HG02885 (cell line): ENCODE data around the gene EXD2.
A peak's percentile ranks its signal among the peaks of the same experiment; 100 is the strongest.

Experiments used
- ATAC-seq: cut with Tn5 transposase; IDR thresholded peaks from one replicate; pipeline ENCODE4 v1.9.1; 2021; ENCODE audit warnings: mild to moderate bottlenecking; ENCODE audit not compliant: unreplicated experiment, poor library complexity

EXD2 gene

DNA sequence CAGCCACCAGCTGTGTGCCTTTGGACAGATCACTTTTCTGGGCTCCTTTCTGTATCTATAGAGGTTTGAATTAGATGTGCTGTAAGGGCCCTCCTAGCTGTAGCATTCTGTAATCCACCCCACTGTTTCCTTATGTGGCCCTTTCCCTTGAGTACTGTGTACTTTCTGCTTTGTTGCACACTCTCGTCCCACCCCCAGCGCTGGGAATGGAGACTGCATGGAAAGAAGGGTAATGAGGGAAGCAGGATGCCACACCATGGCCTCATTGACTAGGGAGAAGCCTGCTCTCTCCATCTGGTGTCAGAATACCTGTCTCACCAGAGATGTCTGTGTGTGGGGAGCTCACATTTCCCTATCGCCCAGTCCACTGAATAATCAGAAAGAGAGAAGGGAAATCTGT lies 55.0 kb downstream of the EXD2 start:
- ATAC-seq, result no peak

DNA sequence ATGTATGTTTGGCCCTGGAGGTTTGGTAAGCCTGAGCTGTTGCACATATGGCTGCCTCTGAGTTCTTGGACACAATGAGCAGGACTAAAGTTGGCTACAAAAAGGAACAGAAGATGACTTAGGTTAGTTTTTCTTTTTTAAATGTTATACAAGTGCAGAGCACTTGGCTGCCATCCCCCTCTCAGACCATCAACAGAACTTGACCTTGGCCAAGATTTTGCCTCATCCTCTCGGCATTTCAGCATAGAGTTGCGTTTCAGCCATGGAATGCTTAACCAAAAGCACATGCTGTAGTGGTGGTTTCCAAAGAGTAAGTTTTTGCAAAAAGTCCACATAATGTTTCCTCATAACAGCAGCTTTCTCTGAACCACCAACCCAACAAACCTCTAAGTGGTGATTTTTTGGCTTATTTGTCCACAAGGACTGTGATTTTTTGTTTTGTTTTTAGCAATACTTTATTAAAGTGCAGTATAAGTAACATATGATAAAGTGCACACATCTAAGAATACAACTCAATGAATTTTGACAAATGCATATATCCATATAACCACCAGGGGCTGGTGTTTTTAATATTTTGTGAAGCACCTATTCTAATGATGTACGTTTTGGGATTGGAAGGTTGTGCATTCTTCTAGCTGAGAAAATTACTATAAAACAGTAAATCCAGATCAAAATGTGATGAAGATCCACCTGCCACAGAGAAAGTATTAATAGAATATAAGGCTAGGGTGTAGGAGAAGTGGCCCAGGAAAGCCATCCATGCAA lies 56.6 kb downstream of the EXD2 start:
- no peak for ATAC-seq

DNA sequence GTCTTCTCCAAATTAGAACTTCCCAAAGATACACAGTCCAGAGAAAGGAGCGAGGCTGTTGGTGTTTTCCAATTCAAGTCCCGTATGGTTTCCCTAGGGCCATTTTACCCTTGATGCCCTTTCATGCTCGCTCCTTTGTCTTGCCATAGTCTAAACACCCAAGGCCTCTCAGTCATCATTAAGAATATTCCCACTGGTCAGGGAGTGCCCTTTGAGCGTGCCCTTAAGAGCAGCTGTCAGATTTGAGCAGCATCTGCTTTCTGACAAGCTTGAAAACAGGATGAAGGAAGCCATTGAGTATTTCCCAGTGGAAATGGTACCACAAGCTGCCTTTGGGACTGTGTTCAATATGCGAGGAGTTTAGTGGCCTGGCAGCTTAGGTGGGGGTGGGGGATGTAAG lies 58.3 kb downstream of the EXD2 start:
- no peak for ATAC-seq

DNA sequence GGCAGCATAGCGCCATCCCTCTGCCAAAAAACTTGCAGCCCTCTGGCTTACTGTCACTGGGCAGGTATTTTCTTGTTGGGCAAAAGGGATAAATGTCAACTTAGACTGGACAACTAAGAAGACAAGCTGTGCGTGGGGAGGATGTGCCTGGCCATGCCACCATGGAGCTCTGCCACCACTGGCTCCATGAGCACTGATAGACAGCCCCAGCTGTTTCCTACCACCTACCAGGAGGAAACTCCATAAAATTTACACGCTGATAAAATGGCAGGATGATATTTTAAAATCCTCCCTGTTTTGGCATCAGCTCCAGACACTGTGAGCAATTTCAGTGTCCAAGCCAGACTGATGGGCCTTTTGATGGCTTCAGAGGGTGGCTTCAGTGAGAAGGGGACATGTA lies 61.6 kb downstream of the EXD2 start:
- no peak for ATAC-seq

DNA sequence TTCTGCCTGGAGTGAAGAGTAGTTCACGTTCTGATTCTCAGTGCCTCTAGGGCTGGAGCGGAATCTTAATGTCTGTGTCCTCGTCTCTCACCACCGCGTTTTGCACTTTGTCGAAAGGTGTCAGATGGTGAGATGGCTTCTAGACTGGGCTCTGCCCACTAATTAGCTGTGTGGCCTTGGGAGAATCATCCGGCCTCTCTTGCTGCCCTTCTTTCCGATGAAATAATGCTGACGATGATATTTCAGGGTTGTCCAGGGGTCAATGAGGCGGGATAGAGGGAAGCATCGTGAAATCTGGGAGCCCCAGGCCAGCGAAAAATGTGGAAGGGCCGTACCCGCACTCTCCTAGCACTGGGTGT lies 67.8 kb downstream of the EXD2 start:
- ATAC-seq, result no peak

DNA sequence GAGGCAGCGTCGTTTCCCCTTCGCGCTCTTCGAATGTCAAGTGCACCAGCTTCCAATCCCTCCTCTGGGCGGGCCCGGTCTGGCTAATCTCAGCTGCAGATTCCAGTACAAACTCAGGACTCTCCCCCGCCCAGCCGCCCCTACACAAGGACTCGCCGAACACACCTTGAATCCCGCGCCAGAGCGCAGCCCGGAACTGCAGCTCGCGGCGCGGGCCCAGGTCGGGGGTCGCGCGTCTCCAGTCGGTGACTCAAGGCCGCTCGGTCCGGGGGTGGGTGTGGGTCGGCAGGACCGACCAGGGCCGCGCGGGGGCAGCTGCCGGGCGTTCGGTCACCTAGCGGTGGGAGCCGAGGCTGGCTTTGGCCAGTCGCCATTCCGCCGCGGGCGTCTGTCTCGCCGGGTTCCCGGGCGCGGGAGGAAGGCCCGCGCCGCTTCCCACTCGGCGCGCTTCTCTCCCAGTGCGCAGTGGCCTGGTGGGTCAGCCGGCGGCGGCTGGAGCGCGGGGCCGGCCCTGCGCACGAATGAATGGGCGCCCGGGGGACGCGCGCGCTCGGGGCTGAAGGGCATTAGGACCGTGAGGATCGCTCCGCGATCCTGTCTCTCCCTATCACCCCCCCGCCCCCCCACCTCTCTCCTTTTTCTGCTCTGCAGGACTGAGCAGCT lies 68.4 kb downstream of the EXD2 start, which contains the start of gene GALNT16:
TSS of gene GALNT16 (plus strand) at position 632 of the 663 bp plus-strand sequence. CDS start 133 bp downstream, outside the sequence.
- ATAC-seq, result no peak

DNA sequence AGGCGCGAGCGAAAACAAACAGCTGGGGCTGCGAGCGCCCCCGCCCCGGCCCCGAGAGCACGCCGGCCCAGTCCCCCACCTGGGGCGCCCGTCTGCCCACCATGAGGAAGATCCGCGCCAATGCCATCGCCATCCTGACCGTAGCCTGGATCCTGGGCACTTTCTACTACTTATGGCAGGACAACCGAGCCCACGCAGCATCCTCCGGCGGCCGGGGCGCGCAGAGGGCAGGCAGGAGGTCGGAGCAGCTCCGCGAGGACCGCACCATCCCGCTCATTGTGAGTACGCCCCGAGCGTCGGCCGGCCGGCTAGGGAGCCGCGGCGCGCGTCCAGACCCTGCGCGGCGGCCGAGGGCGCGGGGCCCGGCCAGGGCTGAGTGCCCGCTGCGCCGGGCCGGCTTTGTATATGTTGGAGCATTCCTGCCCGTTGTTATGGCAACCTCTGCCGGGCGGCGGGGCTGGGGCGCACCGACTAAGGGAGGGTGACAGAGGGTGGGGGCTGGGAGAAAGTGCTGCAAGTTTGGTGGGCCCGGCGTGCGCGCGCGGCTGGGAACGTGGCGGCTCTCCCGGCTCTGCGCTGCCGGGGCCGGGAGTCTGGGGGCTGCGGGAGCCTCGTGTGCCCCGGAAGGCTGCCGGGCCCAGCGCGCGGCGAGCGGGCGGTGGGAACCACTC lies 69.0 kb downstream of the EXD2 start:
- no peak for ATAC-seq

DNA sequence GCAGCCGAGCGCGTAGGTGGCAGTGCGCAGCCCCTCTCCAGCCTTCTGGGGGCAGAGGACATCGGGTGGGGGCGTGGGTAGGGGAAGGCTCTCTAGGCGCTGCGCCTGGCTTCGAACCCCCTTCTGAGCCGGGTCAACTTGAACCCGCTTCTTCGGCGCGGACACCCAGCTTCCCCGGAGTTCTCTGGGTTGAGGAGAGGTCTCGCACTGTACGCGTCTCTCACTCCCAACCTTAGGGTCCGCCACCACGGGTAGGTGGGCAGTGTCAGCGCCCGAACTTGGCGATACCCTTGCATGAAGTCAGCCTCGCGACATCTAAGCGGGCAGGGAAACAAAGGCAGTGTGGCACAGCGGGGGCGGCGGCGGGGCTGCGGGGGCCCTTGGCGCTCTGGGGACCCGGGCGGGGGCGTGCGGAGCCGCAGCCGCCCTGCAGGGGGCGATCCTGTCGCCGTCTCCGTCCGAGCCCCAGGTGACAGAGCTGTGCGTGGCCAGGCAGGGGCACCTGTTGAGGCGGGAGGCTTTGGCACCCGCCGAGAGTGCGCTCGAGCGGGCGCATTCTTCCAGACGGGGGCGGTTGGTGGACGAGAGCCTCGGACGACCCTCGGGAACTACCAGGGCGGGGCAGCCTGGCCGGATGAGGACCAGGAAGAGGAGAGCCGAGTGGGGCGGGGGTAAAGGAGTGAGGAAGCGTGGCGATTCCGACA lies 69.7 kb downstream of the EXD2 start:
- ATAC-seq, result peak; percentile 57

DNA sequence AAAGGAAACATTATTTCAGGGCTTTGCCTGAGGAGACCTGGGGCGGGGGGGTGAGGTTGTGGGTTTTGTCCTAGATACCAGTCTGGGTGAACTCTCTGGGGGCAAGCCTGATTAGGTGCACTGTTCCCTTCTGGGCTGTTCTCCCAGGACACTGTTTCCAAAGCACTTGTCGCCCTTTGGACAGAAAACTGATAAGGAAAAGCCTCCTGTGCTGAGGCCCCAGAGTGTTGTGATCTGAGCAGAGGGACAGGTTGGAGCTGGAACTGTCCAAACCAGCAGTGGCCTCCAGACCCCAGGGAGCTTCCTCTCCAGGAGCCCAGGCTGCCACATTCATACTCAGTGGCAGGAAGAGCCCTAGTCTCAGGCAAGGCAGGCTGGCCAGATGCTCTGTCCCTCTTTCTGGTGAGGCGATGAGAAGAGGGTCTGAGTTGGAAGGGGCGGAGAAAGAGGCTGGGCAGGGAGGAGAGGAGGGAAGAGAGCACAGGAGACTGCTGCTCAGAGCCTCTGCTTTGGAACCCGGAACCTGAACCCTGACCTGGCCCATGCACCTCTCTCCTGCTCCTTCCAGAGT lies 70.5 kb downstream of the EXD2 start:
- ATAC-seq, result no peak

DNA sequence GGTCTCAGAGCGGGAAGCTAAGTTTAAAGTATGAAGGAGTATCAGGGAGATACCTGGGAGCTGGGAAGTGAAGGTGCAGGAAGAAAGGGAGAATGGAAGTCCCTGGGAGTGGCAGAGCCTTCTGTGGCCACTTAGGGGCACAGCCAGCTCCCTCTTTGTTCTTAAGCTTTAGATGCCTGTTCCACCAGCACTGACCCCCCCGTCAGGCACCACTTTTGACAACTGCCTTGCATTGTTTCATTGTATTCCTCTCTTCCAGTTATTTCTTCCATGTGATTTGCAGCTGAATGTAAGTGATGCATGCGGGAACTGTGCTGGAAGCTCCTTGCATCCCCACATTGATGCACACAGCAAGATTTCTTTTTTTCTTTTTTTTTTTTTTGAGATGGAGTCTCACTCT lies 71.2 kb downstream of the EXD2 start:
- ATAC-seq, result no peak

DNA sequence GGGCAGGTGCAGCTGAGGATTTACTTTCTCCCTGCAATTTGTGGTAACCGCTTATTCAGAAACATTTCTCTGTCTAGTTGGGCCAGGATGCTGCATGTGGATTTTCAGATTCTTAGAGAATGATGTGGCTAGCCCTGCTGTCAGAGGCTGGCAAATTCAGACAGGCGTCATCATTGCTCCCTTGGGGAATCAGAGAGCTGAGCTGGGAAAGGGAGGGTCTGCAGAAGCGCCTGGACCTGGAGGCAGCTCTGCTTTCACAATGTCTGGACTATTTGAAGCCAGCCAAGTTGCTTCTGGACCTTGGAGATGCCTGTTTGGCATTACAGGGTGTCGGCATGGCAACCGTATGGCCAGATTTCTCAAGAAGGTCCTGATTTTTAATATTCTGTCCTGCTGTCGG lies 72.1 kb downstream of the EXD2 start:
- no peak for ATAC-seq

DNA sequence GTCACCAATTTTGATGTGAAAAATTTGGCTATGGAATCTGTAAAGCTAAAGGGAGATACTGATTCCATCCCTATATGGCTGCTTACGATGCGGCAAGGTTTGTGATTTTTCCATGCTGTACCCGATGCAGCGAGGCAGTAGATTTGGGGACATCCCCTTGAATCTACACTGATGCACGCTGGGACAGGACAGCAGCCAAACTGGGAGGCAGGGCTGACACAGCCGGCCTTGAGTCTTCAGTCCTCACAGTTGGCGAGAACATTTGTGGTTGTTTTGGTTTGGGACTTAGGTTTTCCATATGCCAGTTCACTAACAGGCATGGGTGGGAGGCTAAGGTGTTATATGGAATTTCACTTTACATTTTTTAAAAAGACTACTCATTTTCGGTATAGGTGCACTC lies 72.5 kb downstream of the EXD2 start:
- ATAC-seq, result no peak

DNA sequence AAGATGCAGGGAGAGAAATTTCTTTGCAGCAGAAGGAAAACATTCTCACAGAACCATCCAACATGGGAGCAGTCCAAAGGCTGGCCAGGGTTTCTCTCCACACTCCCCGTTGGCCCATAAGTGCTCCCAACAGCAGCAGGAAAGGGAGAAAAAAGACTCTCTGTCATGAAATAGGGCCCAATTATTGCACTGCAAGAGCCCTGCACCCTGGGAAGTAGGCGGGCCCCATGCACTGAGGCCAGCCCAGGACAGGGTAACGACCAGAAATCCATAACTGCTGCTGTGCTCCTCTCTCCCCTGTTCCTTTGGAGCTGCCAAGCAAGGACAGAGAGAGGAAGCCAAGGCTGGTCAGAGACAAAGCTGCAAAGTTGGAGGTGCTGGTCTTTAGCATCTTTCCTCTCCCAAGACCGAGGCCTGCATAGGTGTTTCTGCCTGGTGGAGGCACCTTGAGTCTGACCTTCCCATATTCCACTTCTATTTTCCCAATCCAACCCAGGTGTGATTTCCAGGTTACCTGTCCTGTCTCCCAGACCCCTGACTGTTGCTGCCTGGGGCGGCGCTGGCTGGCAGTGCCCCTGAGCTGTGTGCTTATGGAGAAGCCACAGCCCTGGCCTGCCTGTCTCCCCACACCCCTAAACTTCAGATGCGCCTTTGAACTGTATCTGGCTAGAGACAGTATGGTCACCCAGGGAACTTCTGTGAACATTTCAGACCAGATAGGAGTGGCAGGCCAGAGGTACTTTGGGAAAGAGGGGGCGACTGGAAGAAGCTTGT lies 75.5 kb downstream of the EXD2 start:
- ATAC-seq, result no peak

DNA sequence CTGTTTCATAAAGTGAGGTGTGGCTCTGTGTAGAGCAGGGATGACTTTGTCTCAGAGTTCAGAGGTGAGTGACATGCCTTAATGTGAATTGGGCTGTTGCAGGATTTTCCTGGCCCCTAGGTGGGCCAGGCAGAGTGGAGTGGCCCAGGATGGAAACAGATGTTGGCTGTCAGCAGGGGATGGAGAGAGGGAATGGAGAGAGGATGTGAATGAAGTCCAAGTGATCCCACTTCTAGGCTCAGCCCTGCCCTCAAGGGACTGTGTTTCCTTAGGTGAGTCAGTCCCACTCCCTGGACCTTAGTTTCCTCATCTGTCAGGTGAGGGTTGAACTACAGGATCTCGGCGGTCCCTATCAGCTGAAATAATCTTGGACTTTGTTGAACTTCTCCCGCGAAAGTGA lies 76.2 kb downstream of the EXD2 start:
- ATAC-seq, result no peak

DNA sequence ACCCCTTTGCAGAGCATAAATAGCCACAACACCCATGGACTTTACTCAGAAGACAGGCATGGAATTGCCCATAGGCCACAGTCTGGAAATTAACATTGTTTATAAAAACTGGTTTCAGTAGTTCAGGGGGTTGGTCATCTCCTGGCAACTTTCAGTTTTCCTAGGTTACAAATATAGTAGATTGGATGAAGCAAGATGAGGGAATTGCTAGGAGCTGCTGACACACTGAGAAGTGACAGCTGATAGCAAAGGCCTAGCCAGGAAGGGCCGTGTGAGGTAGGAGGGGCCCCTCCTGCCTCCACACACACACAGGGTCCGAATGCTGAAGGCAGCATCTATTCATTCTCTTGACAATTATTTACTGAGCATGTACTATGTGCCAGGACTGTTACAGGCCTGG lies 76.9 kb downstream of the EXD2 start:
- ATAC-seq, result no peak

DNA sequence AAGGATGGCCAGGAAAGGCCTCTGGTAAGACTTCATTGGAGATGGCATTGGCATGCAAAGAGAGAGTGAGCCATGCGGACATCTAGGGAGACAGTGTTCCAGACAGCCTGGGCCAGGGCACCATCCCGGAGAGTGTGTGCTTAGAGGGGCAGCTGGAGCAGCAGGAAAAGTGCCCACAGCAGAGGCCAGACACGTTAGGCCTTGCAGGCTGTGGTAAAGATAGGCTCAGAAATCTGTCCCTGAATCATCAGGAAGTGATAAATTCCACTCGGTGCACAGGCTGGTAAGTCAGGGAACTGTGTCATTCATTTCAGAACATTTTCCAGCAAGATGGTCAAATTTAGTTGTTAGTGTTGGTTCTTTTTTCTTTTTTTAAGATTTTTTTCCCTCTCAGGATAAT lies 77.5 kb downstream of the EXD2 start:
- no peak for ATAC-seq

DNA sequence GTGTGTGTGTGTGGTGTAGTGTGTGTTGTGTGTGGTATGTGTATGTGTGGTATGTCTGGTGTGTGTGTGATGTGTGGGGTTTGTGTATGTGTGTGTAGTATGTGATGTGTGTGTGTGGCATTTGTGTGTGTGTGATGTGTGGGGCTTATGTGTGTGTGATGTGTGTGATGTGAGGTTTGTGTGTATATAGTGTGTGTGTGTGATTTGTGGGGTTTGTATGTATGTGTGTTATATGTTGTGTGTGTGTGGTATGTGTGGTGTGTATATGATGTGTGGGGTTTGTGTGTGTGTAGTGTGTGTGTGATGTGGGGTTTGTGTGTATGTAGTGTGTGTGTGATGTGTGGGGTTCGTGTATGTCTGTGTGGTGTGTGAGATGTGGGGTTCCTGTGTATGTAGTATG lies 78.1 kb downstream of the EXD2 start:
- no peak for ATAC-seq

DNA sequence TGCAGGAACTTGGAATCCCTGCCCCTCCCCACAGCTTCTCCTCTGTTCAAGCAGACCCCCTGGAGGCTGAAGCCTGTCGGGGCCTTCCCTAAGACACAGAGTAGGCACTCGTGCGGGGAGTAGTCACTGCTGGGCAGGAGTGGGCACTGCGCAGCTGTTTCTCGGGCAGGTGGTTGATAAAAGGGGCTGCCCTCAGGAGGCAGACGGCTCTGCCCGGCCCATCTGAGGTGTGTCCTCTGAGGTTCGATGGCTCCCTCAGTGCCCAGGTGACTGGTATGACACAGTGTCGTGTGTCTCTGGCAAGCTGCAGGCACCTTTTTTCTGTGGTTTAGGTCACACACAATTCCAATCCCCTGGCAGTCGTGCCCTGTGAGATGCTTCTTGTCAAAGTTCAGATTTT lies 78.8 kb downstream of the EXD2 start:
- ATAC-seq, result no peak

DNA sequence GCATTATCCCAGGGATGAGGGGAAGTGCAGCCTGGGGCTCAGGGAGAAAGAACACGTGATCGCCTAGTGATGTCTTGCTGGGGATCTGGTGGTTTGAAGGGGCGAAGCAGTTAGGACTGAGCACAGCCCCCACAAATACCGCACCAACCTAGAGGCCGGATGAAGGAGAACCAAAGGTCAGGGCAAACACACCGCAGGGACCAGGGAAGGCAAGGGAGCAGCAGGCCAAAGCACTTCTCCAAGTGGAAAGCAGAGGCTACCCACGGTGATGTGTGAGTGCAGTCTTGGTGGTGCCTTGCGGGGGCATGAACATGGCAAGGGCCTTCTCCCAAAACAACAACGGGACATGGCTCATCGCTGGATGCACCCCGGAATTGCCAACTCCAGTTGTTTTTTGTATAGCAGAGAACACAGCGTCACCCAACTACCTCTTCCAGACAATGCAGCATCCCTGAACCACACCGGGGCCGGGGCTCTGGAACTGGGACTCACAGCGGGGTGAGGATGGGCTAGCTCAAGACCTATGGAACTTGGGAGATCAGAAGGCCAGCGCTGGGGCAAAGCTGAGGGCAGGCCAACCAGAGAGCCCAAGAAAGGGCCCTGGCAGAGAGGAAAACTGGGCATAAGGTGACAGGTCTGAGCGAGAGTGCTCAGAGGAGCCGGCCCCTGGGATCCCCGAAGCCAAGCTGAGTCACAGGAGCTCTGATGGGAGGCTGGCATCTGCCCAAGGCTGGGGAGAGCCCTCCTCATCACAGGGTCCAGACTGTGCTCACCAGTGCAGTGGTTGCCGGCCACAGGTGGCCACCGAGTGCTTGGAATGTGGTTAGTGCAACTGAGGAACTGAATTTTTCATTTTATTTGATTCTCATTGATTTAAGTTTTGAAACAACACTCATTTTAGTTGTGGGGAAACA lies 79.8 kb downstream of the EXD2 start:
- no peak for ATAC-seq
